Femur (tissue), 1 donor: Measurements from ENCODE around the gene TLL2.

ENCODE experiments used
- DNase-seq: peaks from one replicate; pipeline ENCODE4 v3.0.0-alpha.2; 2017

TLL2 gene

GRCh38 chr10:96505150-96506136 lies 8.3 kb downstream of the TLL2 start:
- DNase-seq, result no peak

DNA sequence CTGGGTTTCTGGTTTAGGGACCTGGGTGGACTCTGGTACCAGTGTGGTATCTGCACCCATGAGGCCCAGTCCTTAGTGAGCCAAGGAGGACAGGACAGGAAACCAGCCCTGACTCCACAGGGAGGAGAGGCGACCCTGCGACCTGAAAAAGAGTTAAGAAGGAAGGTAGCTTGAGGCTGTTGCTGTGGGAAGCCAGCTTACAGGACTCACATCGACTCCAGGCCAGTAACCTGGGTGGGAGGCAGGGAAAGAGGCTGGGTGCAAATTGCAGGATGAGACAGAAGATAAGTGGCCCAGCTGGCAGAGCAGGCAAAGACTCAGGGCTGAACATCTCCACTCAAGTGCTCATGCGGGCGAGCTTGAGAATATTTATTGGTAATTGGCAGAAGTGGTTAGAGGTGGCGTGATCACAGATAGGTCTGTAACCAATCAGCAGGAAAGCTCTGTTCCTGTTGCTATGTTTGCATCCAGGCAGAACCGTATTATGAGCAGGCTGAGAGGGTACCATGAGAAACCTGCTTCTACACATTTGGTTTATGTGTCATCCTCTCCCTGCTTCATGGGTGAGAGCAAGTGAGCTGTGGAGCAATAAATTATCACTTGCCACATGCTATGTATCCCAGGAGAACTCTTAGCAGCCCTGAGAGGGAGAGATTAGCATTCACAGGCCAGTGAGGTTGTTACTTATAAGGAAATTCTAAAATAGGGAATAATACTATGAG lies 11.0 kb downstream of the TLL2 start:
- no peak for DNase-seq

DNA sequence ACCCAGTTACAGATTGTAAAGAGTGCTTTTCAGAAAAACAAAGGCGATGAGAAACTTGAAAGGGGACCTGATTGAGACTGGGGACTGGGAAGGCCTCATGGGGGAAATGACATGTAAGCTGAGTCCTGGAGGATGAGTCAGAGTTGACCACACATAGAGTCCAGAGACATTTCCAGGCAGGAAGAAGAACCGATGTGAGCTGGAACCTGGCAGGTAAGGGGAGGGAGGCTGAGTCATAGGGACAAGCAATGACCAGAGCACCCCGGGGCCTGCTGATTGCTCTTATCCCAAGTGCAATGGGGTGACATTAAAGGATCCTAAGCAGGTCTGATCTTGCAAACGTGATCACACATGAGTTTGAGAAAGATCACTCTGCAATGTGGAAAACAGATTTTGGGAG lies 11.7 kb downstream of the TLL2 start:
- no peak for DNase-seq

DNA sequence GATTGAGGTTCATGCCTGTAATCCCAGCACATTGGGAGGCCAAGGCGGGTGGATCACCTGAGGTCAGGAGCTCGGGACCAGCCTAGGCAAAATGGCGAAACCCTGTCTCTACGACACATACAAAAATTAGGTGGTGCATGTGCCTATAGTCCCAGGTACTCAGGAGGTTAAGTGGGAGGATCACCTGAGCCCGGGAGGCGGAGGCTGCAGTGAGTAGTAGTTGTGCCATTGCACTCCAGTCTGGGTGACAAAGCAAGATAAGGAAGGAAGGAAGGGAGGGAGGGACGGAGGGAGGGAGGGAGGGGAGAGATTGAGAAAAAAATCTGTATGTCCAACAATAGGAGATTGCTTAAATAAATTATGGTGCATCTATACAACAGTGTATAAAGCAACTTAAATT lies 13.2 kb downstream of the TLL2 start:
- no peak for DNase-seq

DNA sequence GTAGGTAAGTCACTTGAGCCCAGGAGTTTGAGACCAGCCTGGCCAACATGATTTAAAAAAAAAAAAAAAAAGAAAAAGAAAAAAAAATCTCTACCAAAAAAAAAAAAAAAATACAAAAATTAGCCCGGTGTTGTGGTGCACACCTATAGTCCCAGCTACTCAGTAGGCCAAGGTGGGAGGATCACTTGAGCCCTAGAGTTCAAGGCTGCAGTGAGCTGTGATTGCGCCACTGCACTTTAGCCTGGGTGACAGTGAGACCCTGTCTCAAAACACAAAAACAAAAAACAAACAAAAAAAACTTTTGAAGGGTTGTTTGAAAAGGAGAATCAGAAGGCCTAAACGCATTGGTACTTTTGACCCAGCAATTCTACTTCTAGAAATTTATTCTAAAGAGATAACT lies 13.7 kb downstream of the TLL2 start:
- no peak for DNase-seq

DNA sequence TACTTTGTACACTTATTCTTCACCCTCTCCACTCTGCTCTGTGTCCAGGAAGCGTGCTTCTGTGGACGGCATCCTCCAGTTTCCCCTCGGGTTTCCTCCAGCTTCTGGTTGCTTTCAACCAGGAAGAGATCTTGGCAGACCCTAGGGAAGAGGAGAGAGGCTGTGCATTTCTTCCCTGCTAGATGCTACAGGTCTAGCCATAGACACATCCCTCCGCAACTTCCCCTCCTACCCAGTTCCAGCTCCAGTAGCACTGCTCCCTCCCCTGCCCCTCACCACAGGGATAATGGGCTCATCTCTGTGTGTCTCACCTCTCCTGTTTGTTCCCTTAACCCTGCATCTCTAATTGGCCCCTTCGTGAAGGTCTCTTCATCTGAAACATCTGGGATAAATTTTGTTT lies 16.3 kb downstream of the TLL2 start:
- DNase-seq, result no peak

- peak; percentile 34 for DNase-seq
Observed at GRCh38 chr10:96496281-96496925, 17.3 kb downstream of the TLL2 start.

GRCh38 chr10:96495544-96495943 lies 18.2 kb downstream of the TLL2 start:
- no peak for DNase-seq

GRCh38 chr10:96494694-96495093 lies 19.0 kb downstream of the TLL2 start:
- DNase-seq, result no peak

DNA sequence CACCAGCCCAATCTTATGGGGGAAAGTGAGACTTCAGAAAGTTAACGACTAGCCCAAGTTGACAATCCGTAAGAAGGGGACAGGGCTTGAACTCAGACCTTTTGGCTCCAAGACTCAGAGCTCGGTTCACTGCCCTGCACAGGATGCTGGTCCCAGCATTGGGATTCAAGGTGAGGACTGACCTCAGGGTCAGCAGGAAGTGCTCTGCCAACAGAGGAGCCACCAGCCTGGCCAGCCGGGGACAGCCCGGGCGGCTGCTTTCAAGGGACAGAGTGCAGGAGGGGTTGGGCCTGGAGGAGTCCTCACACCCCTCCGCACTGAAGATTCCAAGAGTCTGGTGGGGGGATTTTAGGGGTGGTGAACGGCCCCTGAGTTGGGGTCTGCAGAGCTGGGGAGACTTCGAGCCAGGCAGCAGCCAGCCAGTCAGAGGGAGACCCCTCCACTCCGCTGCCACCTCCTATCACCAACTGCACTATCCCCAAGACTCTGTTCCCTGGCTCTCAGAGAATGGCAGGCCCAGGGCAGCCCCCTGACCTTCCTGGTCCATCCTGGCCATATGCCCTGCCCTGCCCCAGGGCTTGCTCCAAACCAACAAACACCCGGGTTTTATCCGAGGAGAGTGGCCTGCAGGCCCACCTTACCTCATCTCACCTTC lies 19.7 kb downstream of the TLL2 start:
- DNase-seq, result no peak

DNA sequence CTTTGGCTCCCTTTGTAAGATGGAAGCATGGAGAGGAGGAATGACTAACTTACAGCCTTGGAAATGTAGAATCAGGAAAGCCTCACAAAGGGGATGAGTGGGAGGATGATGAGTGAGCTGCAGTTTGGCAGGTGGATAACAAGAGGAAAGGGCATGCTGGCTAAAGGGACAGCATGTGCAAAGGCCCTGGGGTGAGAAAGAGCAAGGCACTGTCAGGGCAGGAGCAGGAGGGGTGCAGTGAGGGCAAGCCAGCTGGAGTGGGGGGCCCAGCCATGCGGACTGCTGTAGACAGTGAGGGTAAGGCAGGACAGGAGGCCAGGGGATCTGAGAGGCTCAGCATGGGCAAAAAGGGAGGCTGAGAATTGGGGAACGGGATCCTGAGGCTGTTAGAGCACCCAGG lies 20.5 kb downstream of the TLL2 start:
- no peak for DNase-seq

GRCh38 chr10:96491303-96491702 lies 22.4 kb downstream of the TLL2 start:
- DNase-seq, result no peak

DNA sequence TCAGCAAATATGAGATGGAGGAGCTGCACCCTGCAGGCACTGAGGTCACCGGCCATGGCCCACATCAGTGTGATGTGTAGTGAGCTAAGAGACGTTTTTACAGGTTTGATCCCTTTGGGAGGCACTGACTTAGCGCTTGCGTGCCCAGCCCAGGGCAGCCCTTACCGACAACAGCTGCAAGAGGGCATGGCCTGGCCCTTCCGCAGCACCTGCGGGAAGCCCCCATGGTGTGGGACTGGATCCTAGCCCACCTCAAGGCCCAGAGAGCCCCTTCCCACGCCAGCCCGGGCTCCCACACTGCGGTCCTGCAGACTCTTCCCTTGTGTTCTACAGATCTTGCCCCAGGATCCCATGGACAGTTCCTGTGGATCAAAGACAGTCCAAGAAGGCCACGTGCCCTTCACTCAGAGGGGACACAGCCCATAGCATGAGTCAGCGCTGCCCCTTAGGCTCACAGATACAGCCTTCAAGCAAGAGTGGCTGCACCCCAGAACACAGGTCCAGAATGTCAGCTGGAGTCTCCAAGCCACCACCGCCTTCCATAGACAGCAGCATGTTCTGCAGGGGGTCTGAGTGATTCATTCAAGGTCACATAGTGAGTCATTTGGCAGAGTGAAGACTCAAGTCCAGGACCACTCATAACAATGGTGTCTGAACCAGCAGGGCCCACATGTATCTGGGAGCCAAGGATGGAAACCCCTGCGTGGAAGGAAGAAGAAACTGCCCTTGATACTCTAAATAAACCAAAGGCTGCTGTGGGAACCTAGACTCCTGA lies 25.4 kb downstream of the TLL2 start:
- DNase-seq, result no peak

DNA sequence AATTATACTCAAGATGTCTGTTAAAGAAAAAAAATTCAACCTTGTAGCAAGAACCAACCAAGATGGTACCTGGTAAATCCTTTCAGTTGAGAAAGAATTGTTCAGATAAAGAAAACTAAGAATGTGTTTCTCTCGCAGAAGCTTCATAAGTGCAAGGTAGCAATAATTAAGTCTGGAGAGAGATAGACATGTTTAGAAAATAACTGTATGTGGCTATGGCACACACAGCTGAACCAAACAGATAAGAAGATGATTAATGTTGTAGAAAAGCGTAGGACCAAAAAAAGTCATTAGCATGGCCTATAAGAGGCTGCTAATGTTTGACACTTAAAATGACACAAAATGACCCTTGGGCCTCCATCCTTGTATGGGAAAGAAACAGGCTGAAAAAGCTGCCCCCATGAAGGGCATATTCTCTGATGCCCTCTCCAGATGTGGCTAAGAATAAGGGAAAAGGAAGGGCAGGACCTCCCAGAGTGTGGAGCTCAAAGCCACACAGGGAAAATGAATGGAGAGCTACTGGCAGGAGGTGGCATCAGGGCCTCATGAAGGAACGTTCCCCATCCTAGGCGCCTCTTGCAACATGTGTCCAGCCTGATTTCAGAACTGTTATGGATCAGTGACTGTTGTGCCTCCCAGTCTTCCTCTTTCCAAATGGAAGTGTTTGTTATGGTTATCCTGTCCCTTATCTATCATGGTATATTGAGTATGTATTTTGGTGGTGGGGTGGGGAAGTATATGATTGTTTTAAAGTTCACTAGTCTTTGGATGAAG lies 30.7 kb downstream of the TLL2 start:
- no peak for DNase-seq

- DNase-seq, result no peak
Observed at GRCh38 chr10:96478355-96478754, 35.4 kb downstream of the TLL2 start.

DNA sequence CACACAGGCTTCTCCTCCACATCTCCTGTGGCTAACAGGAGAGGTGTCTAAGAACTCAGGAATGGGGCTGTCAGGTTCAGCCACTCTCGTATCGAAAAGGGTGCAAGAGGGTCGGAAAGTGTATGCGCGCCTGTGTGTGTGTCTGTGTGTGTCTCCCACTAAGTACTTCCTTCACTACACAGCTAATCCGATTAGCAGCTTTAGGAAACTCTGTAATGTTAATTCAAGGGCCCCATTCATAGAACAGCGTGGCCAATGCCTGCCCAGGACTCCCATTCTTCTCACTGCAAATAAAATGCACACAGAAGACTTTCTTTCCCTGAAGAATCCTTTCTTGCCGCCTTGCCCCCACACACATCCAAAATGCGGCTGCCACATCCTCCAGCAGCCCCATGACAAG lies 39.9 kb downstream of the TLL2 start:
- no peak for DNase-seq

DNA sequence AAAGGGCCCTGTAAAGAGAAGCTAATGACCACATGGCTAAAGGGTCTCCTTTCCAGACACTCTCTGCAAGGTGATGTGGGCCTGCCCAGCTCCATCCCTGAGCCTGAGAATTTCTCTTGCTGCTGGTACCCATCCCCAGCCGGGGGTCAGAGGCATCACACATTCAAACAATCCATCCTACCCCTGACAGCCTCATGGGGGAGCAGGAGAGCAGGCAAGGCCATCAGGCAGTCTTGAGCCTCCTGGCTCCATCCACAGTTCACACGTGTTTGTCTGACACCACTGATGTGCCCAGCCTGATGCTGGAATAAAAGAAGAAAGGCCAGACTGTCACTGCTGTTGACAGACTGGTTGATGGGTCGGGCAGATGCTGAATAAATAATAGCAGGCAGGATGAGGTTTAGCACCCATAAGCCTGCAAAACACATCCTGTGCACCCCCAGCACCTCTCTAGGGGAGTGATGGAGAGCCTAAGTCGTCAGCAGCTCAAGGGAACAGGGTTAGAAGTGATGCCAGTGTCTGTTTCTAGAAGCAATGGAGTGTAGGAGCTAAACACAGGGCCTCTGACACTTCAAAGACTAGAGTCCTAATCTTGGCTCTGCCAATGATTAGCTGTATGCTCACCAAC lies 43.5 kb downstream of the TLL2 start:
- no peak for DNase-seq

GRCh38 chr10:96468845-96469244 lies 44.9 kb downstream of the TLL2 start:
- DNase-seq, result no peak

DNA sequence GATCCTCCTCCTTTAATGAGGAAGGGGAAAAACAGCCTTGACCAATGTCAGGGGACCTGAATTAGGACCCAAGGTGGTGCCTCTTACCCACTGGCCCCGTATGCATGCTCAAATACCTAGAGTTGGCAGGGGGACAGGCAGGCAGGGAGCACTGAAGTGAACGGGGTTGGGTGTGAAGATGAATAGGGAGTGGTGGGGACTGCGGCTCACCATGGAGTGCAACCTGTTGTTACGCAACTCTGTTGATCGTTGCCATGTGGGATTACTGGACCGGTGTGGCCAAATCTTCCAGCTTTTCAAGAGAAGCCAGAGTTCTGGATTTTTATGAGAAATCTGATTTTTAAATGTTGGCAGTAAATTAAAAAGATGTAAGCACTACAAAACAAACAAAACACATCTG lies 48.1 kb downstream of the TLL2 start:
- no peak for DNase-seq

- no peak for DNase-seq
Observed at GRCh38 chr10:96463562-96463961, 50.2 kb downstream of the TLL2 start.

GRCh38 chr10:96462606-96463151 lies 51.0 kb downstream of the TLL2 start:
- no peak for DNase-seq
